Heart right ventricle (tissue), 16 donors: ENCODE results near the gene LTO1. TPM values are rescaled to one million over a fixed set of nuclear protein-coding genes. Genes with fewer than 3 reads are reported as not detected.

Experiments
- ATAC-seq, 8 donors: fragments of 200-7000 bp; cut with Tn5 transposase; one replicate each; pipeline ENCODE4 v1.9.1; 2020; ENCODE audit warnings: mild to moderate bottlenecking in 8 of 8, moderate library complexity in 8 of 8, moderate number of reproducible peaks in 1 of 8
- DNase-seq, 2 donors: peaks; one replicate each; pipeline ENCODE4 v3.0.0-alpha.2; 2020
- H3K27ac ChIP-seq, 10 donors: fragments of 200-600 bp; sonication (generic) in 2 of 10; one replicate each; pipeline versions ENCODE4 v1.5.0 to v1.8.0; 2020 to 2022; ENCODE audit warnings: mild to moderate bottlenecking in 3 of 10
- H3K27me3 ChIP-seq, 7 donors: fragments of 200-600 bp; one replicate each; pipeline ENCODE4 v1.8.0; 2021 to 2022; ENCODE audit warnings: mild to moderate bottlenecking in 2 of 7
- H3K36me3 ChIP-seq, 9 donors: fragments of 200-600 bp; sonication (generic) in 1 of 9; one replicate each; pipeline versions ENCODE4 v1.5.0 to v1.8.0; 2020 to 2022; ENCODE audit warnings: mild to moderate bottlenecking in 2 of 9
- H3K4me1 ChIP-seq, 9 donors: fragments of 200-600 bp; sonication (generic) in 1 of 9; one replicate each; pipeline versions ENCODE4 v1.5.0 to v1.8.0; 2020 to 2022; ENCODE audit warnings: mild to moderate bottlenecking in 4 of 9
- H3K4me3 ChIP-seq, 10 donors: fragments of 200-600 bp; sonication (generic) in 2 of 10; one replicate each; pipeline versions ENCODE4 v1.5.0 to v1.8.0; 2020 to 2022; ENCODE audit warnings: mild to moderate bottlenecking in 7 of 10, moderate library complexity in 2 of 10
- H3K9me3 ChIP-seq, 11 donors: fragments of 200-600 bp in 10 of 11; sonication (generic) in 2 of 11; one replicate each; pipeline versions ENCODE4 v1.5.0 to v1.8.0; 2013 to 2022; ENCODE audit warnings: mild to moderate bottlenecking in 2 of 11, control low read depth in 1 of 11, moderate library complexity in 1 of 11
- CTCF ChIP-seq, 9 donors: fragments of 200-600 bp; sonication (generic) in 2 of 9; IDR thresholded peaks; one replicate each; pipeline versions ENCODE4 v1.5.0 to v1.8.0; 2021 to 2022; ENCODE audit warnings: antibody characterized with exemption in 9 of 9, mild to moderate bottlenecking in 5 of 9, moderate library complexity in 1 of 9
- WGBS, 2 donors: extraction: QIAGEN DNeasy Blood & Tissue Kit; methylation state at CpG; one replicate each; pipeline ENCODE4 v1.1.7; 2013; ENCODE audit warnings: inconsistent platforms in 1 of 2; 5-methylcytosine and 5-hydroxymethylcytosine counted together
- intact Hi-C, 10 donors: fragments of 100-400 bp; cut with DNase I; formaldehyde crosslinking; loops; one replicate each; pipeline versions ENCODE4 v1.11.1 to v1.14.2; 2022
- polyA plus RNA-seq, 2 donors: library from polyadenylated mRNA; stranded (reverse); fragments of 200-250 nt; gene quantifications; one replicate each; pipeline ENCODE4 v1.2.3, GENCODE V29; 2013
- total RNA-seq, 10 donors: library from RNA; stranded (reverse); fragmentation: NEBNext Ultra II Directional in 3 of 10; extraction: Animal tissue kit (Norgen Biotek cat#: 25700) in 3 of 10; gene quantifications; one replicate each; pipeline versions ENCODE4 v1.2.1 to v1.2.4, GENCODE V29; 2021 to 2023
- donor health status: Arrhythmogenic right ventricular cardiomyopathy.
- donor health status: ischemic (EF 13 %, LVEDD 7.1; RV severe dilation, severe dysfunction).
- donor health status: healthy with polysubstance abuse.
- donor health status: DM: no; HTN: yes; CAD: no.
- donor health status: DM: no; HTN: no; CAD: no.
- donor health status: ischemic (EF 25% LVEDD 6.9; RV normal size, moderate dysfunction).
- donor health status: ischemic (EF 25% LVEDD 5.7; RV mildly dilated, moderate dysfunction).
- donor health status: healthy.
- donor health status: DM: yes; HTN: yes; CAD: no.
- donor health status: Ischemic cardiomyopathy.
- donor health status: ischemic (EF 35%, LVEDD 5.7; RV mildly dilated, moderate dysfunction).
- donor health status: nonischemic (EF 11% LVEDD 7.7; RV severe dilation, severe dysfunction).
- donor health status: DM: yes; HTN: yes; CAD: no.
- donor health status: PGD.
- donor health status: ischemic (EF 29% LVEDD 5.4; RV normal size, mild dysfunction).
- donor health status: nonischemic (EF 23%, LVEDD 6.1; RV moderate dilation, normal function).

Gene LTO1
- total and polyA plus RNA-seq, 12 donors = 7.0 to 22.6 (median 8.2) TPM

- Histone ChIP-seq H3K4me1 (peaks cover 0 to 8% (median 6%) of the 10 kb centered on the region in 9 donors), H3K27ac (no peak overlapping the region), H3K4me3 (no peak overlapping the region), H3K36me3 (no peaks in the 10 kb centered on the region), H3K27me3 (peaks cover 0 to 29% (median 14%) of the 10 kb centered on the region in 7 donors), H3K9me3 (peaks cover 0 to 9% (median 0%) of the 10 kb centered on the region in 11 donors)
- no peak for TF ChIP-seq CTCF (IDR thresholded peaks at IDR 0.05)
- ATAC-seq (no peak), DNase-seq (no peak)
- intact Hi-C loops = loop anchor here (1.0 to 5.0 kb wide), 8 partner anchors 200 to 516 kb away; partner anchors contain the start of gene FADD (in 1 of the 10)
- WGBS, 2 donors = 89 to 90% methylated on average over 8 of the region's 8 CpGs
Measured at GRCh38 chr11:69686856-69687255, 11.7 kb upstream of the LTO1 start.

GRCh38 chr11:69686452-69686851 lies 11.3 kb upstream of the LTO1 start:
- DNase-seq (no peak), ATAC-seq (peak in 1 of 8 donors; percentile 16)
- peaks cover 0 to 8% (median 6%) of the 10 kb centered on the region in 9 donors for H3K4me1 ChIP-seq
- H3K36me3 ChIP-seq = no peaks in the 10 kb centered on the region
- H3K4me3 ChIP-seq = no peak overlapping the region
- H3K27ac ChIP-seq = no peak overlapping the region
- TF ChIP-seq CTCF (IDR thresholded peaks at IDR 0.05) = no peak
- 68 to 73% methylated on average over 13 of the region's 13 CpGs for WGBS, 2 donors
- peaks cover 0 to 5% (median 0%) of the 10 kb centered on the region in 11 donors for H3K9me3 ChIP-seq
- peaks cover 0 to 29% (median 14%) of the 10 kb centered on the region in 7 donors for H3K27me3 ChIP-seq
- intact Hi-C loops = loop anchor here (1.0 to 5.0 kb wide), 8 partner anchors 201 to 516 kb away; partner anchors contain the start of gene FADD (in 1 of the 10)

GRCh38 chr11:69685348-69685747 lies 10.2 kb upstream of the LTO1 start:
- no peak for TF ChIP-seq CTCF (IDR thresholded peaks at IDR 0.05)
- no peak overlapping the region for H3K4me3 ChIP-seq
- H3K9me3 ChIP-seq = peaks cover 0 to 4% (median 0%) of the 10 kb centered on the region in 11 donors
- intact Hi-C loops = loop anchor here in 7 of 10 donors (2.0 to 5.0 kb wide), 6 partner anchors 202 to 512 kb away; no protein-coding TSS in a partner anchor
- ATAC-seq (no peak), DNase-seq (no peak)
- H3K27me3 ChIP-seq = peaks cover 0 to 29% (median 14%) of the 10 kb centered on the region in 7 donors
- peaks cover 0 to 8% (median 6%) of the 10 kb centered on the region in 9 donors for H3K4me1 ChIP-seq
- H3K36me3 ChIP-seq = no peaks in the 10 kb centered on the region
- WGBS, 2 donors = 62 to 68% methylated on average over 8 of the region's 8 CpGs
- no peak overlapping the region for H3K27ac ChIP-seq

- no peaks in the 10 kb centered on the region for H3K36me3 ChIP-seq
- TF ChIP-seq CTCF (IDR thresholded peaks at IDR 0.05) = no peak
- H3K4me3 ChIP-seq = no peak overlapping the region
- intact Hi-C loops = loop anchor here in 7 of 10 donors (2.0 to 5.0 kb wide), 6 partner anchors 203 to 513 kb away; no protein-coding TSS in a partner anchor
- H3K27ac ChIP-seq = no peak overlapping the region
- ATAC-seq = peak in 1 of 8 donors; percentile 8
- WGBS, 2 donors = 58 to 65% methylated on average over 10 to 11 of the region's 11 CpGs
- peaks cover 0 to 8% (median 6%) of the 10 kb centered on the region in 9 donors for H3K4me1 ChIP-seq
- peaks cover 0 to 4% (median 0%) of the 10 kb centered on the region in 11 donors for H3K9me3 ChIP-seq
- peaks cover 0 to 29% (median 14%) of the 10 kb centered on the region in 7 donors for H3K27me3 ChIP-seq
- DNase-seq = no peak
Measured at GRCh38 chr11:69684651-69685050, 9.5 kb upstream of the LTO1 start.
